HEK293T (cell line): Measurements from ENCODE around the gene ERGIC2.
"Not testable (repeated sequence)": the region's sequence is repeated elsewhere in the genome, so short reads cannot be mapped to it uniquely, and the experiment has no call there.

ENCODE experiments used
- ARNT ChIP-seq: fragments of 450-650 bp; IDR thresholded peaks from 2 replicates; pipeline ENCODE4 v1.6.1; 2017; ENCODE audit warnings: mild to moderate bottlenecking
- BHLHE40 ChIP-seq: fragments of 450-650 bp; IDR thresholded peaks from 2 replicates; pipeline ENCODE4 v1.6.1; 2016; ENCODE audit warnings: mild to moderate bottlenecking, moderate library complexity, borderline replicate concordance
- FOXA1 ChIP-seq: fragments of 450-650 bp; IDR thresholded peaks from 2 replicates; pipeline ENCODE4 v1.6.1; 2016; ENCODE audit warnings: mild to moderate bottlenecking
- HDGF ChIP-seq: fragments of 450-650 bp; IDR thresholded peaks from 2 replicates; pipeline ENCODE4 v1.6.1; 2017; ENCODE audit warnings: antibody characterized with exemption, borderline replicate concordance
- L3MBTL2 ChIP-seq: fragments of 450-650 bp; conservative IDR thresholded peaks from 2 replicates; pipeline ENCODE4 v1.6.1; 2016; ENCODE audit warnings: mild to moderate bottlenecking
- NFRKB ChIP-seq: fragments of 450-650 bp; IDR thresholded peaks from 2 replicates; pipeline ENCODE4 v1.6.1; 2016; ENCODE audit warnings: mild to moderate bottlenecking, moderate library complexity
- SP1 ChIP-seq: fragments of 450-650 bp; IDR thresholded peaks from 2 replicates; pipeline ENCODE4 v1.6.1; 2017
- SUZ12 ChIP-seq: fragments of 450-650 bp; IDR thresholded peaks from 2 replicates; pipeline ENCODE4 v1.6.1; 2016; ENCODE audit warnings: mild to moderate bottlenecking
- TARDBP ChIP-seq: fragments of 450-650 bp; IDR thresholded peaks from 2 replicates; pipeline ENCODE4 v1.6.1; 2016
- TF ChIP-seq, protein P1 (sequence below): fragments of 450-650 bp; IDR thresholded peaks from 2 replicates; pipeline ENCODE4 v1.6.1; 2016

GRCh38 chr12:29390419-29390818 is 9.4 kb upstream of the ERGIC2 start:
- TF ChIP-seq TARDBP, FOXA1, HDGF, BHLHE40, ARNT, L3MBTL2, SUZ12, SP1, NFRKB: not testable (repeated sequence)
- TF ChIP-seq, protein P1, sequence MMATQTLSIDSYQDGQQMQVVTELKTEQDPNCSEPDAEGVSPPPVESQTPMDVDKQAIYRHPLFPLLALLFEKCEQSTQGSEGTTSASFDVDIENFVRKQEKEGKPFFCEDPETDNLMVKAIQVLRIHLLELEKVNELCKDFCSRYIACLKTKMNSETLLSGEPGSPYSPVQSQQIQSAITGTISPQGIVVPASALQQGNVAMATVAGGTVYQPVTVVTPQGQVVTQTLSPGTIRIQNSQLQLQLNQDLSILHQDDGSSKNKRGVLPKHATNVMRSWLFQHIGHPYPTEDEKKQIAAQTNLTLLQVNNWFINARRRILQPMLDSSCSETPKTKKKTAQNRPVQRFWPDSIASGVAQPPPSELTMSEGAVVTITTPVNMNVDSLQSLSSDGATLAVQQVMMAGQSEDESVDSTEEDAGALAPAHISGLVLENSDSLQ, result not testable (repeated sequence)
